Smooth muscle cell (in vitro differentiated cells): ENCODE results near the gene CCDC88C. TPM values are rescaled to one million over a fixed set of nuclear protein-coding genes. Genes with fewer than 3 reads are reported as not detected.

Source experiments
- DNase-seq: peaks from one replicate; lab custom pipeline; 2025; ENCODE audit not compliant: unreplicated experiment; lab: John Stamatoyannopoulos, UW
- H2AFZ ChIP-seq: fragments of 200-600 bp; sonication (generic); 2 replicates; pipeline ENCODE4 v1.6.0; 2016; ENCODE audit warnings: antibody characterized with exemption, low read depth, mild to moderate bottlenecking
- H3F3A ChIP-seq: fragments of 200-600 bp; sonication (generic); 2 replicates; pipeline ENCODE4 v1.6.0; 2017; ENCODE audit warnings: antibody characterized with exemption, low read depth
- H3K27ac ChIP-seq: fragments of 200-600 bp; sonication (generic); 2 replicates; pipeline ENCODE4 v1.5.1; 2016; ENCODE audit warnings: low read depth, mild to moderate bottlenecking
- H3K27me3 ChIP-seq: fragments of 200-600 bp; sonication (generic); 2 replicates; pipeline ENCODE4 v1.6.1; 2016; ENCODE audit warnings: low read depth, mild to moderate bottlenecking
- H3K36me3 ChIP-seq: fragments of 200-600 bp; sonication (generic); 2 replicates; pipeline ENCODE4 v1.5.1; 2016; ENCODE audit warnings: low read depth
- H3K4me1 ChIP-seq: fragments of 200-600 bp; sonication (generic); 2 replicates; pipeline ENCODE4 v1.5.1; 2016; ENCODE audit warnings: low read depth
- H3K4me2 ChIP-seq: fragments of 200-600 bp; sonication (generic); 2 replicates; pipeline ENCODE4 v1.6.0; 2016; ENCODE audit warnings: mild to moderate bottlenecking
- H3K4me3 ChIP-seq: fragments of 200-600 bp; sonication (generic); 2 replicates; pipeline ENCODE4 v1.5.1; 2016; ENCODE audit warnings: mild to moderate bottlenecking
- H3K79me2 ChIP-seq: fragments of 200-600 bp; sonication (generic); 2 replicates; pipeline ENCODE4 v1.6.0; 2016; ENCODE audit warnings: low read depth, mild to moderate bottlenecking
- H3K9ac ChIP-seq: fragments of 200-600 bp; sonication (generic); 2 replicates; pipeline ENCODE4 v1.6.0; 2016; ENCODE audit warnings: low read depth
- H3K9me3 ChIP-seq: fragments of 200-600 bp; sonication (generic); replicated peaks from 2 replicates; pipeline ENCODE4 v1.5.1; 2016; ENCODE audit warnings: low read depth
- H4K20me1 ChIP-seq: fragments of 200-600 bp; sonication (generic); 2 replicates; pipeline ENCODE4 v1.6.0; 2016; ENCODE audit warnings: low read depth
- WGBS: methylation state at CpG from one replicate; pipeline ENCODE4 v1.1.7; 2016; ENCODE audit warnings: low lambda C conversion rate; 5-methylcytosine and 5-hydroxymethylcytosine counted together
- polyA plus RNA-seq: library from polyadenylated mRNA; unstranded; fragments of >200 nt; fragmentation: Nextera tagmentation; extraction: Ambion mirVana; gene quantifications from 2 replicates; pipeline ENCODE4 v1.2.1, GENCODE V29; 2016
- total RNA-seq: library from RNA; depleted of rRNA; stranded (reverse); fragments of >200 nt; gene quantifications from 2 replicates; pipeline ENCODE4 v1.2.3, GENCODE V29; 2014
- TF ChIP-seq, protein P1 (sequence below): fragments of 200-600 bp; sonication (generic); IDR thresholded peaks from 2 replicates; pipeline ENCODE4 v1.5.1; 2017; ENCODE audit warnings: borderline replicate concordance, mild to moderate bottlenecking, antibody characterized with exemption; ENCODE audit not compliant: insufficient read depth, poor library complexity, severe bottlenecking

CCDC88C gene
- total and polyA plus RNA-seq, 2 experiments from 2014 or later, result 1.1 TPM; not detected in 1

DNA sequence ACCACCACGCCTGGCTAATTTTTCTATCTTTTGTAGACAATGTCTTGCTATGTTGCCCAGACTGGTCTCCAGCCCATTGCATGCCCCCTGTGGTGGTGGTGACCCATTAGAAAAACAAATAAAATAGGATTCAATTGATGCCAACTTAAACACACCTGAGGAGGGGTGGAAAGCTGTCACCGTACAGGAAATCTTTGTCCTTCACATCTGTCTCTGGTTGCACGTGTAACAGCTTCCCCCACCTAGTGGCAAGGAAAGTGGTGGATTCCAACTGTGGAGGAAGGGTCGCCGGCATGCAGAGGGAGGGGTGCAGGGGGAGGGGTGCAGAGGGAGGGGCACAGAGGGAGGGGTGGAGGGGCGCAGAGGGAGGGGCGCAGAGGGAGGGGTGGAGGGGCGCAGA is 147.0 kb downstream of the CCDC88C start:
- H3K9ac ChIP-seq, result no peak overlapping the region
- TF ChIP-seq, protein P1, sequence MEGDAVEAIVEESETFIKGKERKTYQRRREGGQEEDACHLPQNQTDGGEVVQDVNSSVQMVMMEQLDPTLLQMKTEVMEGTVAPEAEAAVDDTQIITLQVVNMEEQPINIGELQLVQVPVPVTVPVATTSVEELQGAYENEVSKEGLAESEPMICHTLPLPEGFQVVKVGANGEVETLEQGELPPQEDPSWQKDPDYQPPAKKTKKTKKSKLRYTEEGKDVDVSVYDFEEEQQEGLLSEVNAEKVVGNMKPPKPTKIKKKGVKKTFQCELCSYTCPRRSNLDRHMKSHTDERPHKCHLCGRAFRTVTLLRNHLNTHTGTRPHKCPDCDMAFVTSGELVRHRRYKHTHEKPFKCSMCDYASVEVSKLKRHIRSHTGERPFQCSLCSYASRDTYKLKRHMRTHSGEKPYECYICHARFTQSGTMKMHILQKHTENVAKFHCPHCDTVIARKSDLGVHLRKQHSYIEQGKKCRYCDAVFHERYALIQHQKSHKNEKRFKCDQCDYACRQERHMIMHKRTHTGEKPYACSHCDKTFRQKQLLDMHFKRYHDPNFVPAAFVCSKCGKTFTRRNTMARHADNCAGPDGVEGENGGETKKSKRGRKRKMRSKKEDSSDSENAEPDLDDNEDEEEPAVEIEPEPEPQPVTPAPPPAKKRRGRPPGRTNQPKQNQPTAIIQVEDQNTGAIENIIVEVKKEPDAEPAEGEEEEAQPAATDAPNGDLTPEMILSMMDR, result no peak

DNA sequence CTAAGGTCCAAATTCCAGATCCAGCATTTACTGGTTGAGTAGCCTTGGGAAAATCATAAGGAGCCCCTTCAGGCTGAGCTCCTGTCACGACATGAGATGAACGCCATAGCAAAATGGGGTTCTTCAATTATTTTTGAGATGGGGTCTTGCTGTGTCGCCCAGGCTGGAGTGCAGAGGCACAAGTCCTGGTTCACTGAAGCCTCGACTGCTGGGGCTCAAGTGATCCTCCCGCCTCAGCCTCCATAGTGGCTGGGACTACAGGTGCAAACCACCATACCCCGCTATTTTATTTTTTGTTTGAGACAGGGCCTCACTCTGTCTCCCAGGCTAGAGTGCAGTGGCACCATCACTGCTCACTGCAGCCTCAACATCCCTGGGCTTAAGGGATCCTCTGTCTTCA is 147.4 kb downstream of the CCDC88C start:
- no peaks in the 10 kb centered on the region for H3K79me2 ChIP-seq
- 96% methylated on average over 6 of the region's 6 CpGs for WGBS
- peaks cover 2% of the 10 kb centered on the region for H3K27me3 ChIP-seq
- H4K20me1 ChIP-seq, result no peaks in the 10 kb centered on the region
- H3K4me2 ChIP-seq, result no peak overlapping the region
- no peaks in the 10 kb centered on the region for H3K9me3 ChIP-seq
- no peak overlapping the region for H3K9ac ChIP-seq
- H3F3A ChIP-seq, result no peaks in the 10 kb centered on the region
- no peak overlapping the region for H3K27ac ChIP-seq
- no peaks in the 10 kb centered on the region for H3K36me3 ChIP-seq
- H3K4me1 ChIP-seq, result no peaks in the 10 kb centered on the region
- TF ChIP-seq, protein P1, result no peak
- H2AFZ ChIP-seq, result no peak overlapping the region
- no peak overlapping the region for H3K4me3 ChIP-seq
- DNase-seq, result no peak

More for the DNA sequence above, 147.0 kb downstream of the CCDC88C start:
- Histone ChIP-seq H2AFZ (no peak overlapping the region), H3K27ac (no peak overlapping the region), H3K4me2 (no peak overlapping the region), H4K20me1 (no peaks in the 10 kb centered on the region), H3K4me1 (no peaks in the 10 kb centered on the region), H3K4me3 (no peak overlapping the region), H3K36me3 (no peaks in the 10 kb centered on the region), H3K9me3 (no peaks in the 10 kb centered on the region), H3K79me2 (no peaks in the 10 kb centered on the region), H3K27me3 (no peaks in the 10 kb centered on the region), H3F3A (no peaks in the 10 kb centered on the region)
- DNase-seq, result no peak
- 88% methylated on average over 5 of the region's 8 CpGs for WGBS

DNA sequence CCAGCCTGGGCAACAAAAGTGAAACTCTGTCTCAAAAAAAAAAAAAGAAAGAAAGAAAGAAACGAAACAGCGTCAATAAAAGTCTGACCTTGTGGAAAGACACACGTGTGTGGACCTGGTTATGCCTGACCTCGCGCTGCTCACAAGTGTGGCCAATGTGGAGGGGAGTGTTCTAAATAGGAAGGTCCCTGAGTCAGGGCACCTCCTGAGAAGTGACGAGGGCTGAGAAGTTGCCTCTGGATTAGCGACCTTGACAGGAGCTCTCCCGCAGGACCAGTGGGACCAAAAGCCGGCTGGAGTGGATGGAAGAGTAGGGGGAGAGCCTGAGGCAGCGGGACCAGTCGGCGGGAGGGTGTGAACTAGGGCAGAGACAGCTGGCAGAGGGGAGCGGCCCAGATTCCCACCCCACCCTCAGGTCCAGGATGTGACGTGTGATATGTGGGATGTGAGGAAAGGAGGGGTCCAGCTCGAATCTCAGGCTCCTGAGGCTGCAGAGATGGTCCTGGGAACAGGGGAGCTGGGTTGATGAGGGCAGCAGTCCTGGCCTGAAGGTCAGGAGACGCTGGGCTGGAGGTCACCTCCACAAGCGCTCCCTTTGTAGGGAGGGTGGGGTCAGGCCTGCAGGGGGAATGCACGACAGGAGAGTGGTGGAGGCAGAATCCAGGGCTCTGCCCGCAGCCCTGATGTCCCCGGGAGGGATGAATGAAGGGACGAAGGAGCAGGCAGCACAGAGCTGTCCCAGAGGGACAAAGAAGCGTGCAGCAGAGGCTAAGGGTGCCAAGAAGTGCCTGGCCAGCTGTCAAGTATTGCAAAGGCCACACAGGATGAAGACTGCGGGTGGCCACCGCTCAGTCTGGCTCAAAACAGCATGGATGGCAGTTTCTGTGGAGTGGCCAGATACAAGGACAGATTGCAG is 148.3 kb downstream of the CCDC88C start:
- Histone ChIP-seq H3K27ac (no peak overlapping the region), H3K36me3 (no peaks in the 10 kb centered on the region), H3K9me3 (no peaks in the 10 kb centered on the region), H3F3A (no peaks in the 10 kb centered on the region), H2AFZ (no peak overlapping the region), H3K4me2 (no peak overlapping the region), H3K9ac (no peak overlapping the region), H4K20me1 (no peaks in the 10 kb centered on the region), H3K27me3 (peaks cover 11% of the 10 kb centered on the region), H3K4me1 (peaks cover 3% of the 10 kb centered on the region), H3K4me3 (no peak overlapping the region), H3K79me2 (no peaks in the 10 kb centered on the region)
- TF ChIP-seq, protein P1, result no peak
- no peak for DNase-seq
- WGBS, result 90% methylated on average over 24 of the region's 24 CpGs
